GM12878 (cell line): ENCODE data around the gene STAT4. TPM values are rescaled to one million over a fixed set of nuclear protein-coding genes. Genes with fewer than 3 reads are reported as not detected.

ENCODE experiments used
- ATAC-seq: fragments of 200-7000 bp; cut with Tn5 transposase; 3 replicates; pipeline ENCODE4 v1.9.1; 2020; ENCODE audit warnings: mild to moderate bottlenecking, moderate library complexity
- BruUV-seq: library from RNA; stranded (reverse); fragments of 400-500 nt; replicated peaks from 2 replicates; lab custom pipeline; 2021; lab: Mats Ljungman, UMichigan
- CTCF ChIA-PET: fragments of 300-600 bp; sonication (Branson Sonifier 250); formaldehyde crosslinking; extraction: SDS; loops from one replicate; lab custom pipeline; 2021; ENCODE audit warnings: inconsistent platforms; lab: Yijun Ruan, JAX
- POLR2A ChIA-PET: fragments of 350-600 bp; formaldehyde crosslinking; extraction: SDS; loops from one replicate; lab custom pipeline; 2021; ENCODE audit warnings: inconsistent platforms; lab: Charles Lee
- RAD21 ChIA-PET: fragments of 300-600 bp; sonication (Branson Sonifier 250); formaldehyde crosslinking; loops from one replicate; lab custom pipeline; 2023; ENCODE audit warnings: antibody characterized with exemption; ENCODE audit not compliant: unreplicated experiment; lab: Charles Lee
- SMC1A ChIA-PET: fragments of 300-600 bp; sonication (Branson Sonifier 250); formaldehyde crosslinking; loops from one replicate; lab custom pipeline; 2023; ENCODE audit not compliant: unreplicated experiment, uncharacterized antibody; lab: Charles Lee
- DNase-seq: peaks from one replicate; pipeline ENCODE4 v3.0.0-alpha.2; 2011; ENCODE audit warnings: low read depth, low spot score
- FAIRE-seq: peaks from 3 replicates; lab custom pipeline; 2011; peaks lifted over from hg19 to GRCh38; lab: Jason Lieb, UNC
- H2AFZ ChIP-seq: 2 replicates; pipeline ENCODE4 v1.6.0; 2011; ENCODE audit warnings: low read depth, low read length, control low read depth; ENCODE audit not compliant: control insufficient read depth
- H3K27ac ChIP-seq: 2 replicates; pipeline ENCODE4 v1.5.1; 2011; ENCODE audit warnings: control low read depth; ENCODE audit not compliant: control insufficient read depth, insufficient read depth
- H3K27me3 ChIP-seq, 2 experiments: replicated peaks in 1 of 2; 2 replicates each; pipeline versions ENCODE4 v1.6.0 to v1.6.1; 2011; ENCODE audit warnings: low read length in 1 of 2; ENCODE audit not compliant: control insufficient read depth in 2 of 2, insufficient read depth in 2 of 2
- H3K36me3 ChIP-seq, 2 experiments: 2 replicates each; pipeline ENCODE4 v1.5.1; 2011; ENCODE audit warnings: low read length in 1 of 2; ENCODE audit not compliant: control insufficient read depth in 2 of 2, insufficient read depth in 2 of 2
- H3K4me1 ChIP-seq: 2 replicates; pipeline ENCODE4 v1.6.1; 2011; ENCODE audit warnings: mild to moderate bottlenecking, low read length, moderate library complexity, mixed read lengths; ENCODE audit not compliant: control insufficient read depth, insufficient read depth
- H3K4me2 ChIP-seq: 2 replicates; pipeline ENCODE4 v1.6.0; 2011; ENCODE audit warnings: control low read depth; ENCODE audit not compliant: control insufficient read depth, insufficient read depth
- H3K4me3 ChIP-seq: fragments of 200-600 bp; sonication (generic); 2 replicates; pipeline ENCODE4 v1.5.1; 2016
- H3K79me2 ChIP-seq: 2 replicates; pipeline ENCODE4 v1.6.0; 2011; ENCODE audit warnings: low read length; ENCODE audit not compliant: control insufficient read depth, insufficient read depth
- H3K9ac ChIP-seq: 2 replicates; pipeline ENCODE4 v1.8.0; 2011; ENCODE audit warnings: low read length, control low read depth, mixed read lengths; ENCODE audit not compliant: control insufficient read depth, insufficient read depth
- H3K9me3 ChIP-seq: replicated peaks from 3 replicates; pipeline ENCODE4 v1.5.1; 2011; ENCODE audit warnings: mild to moderate bottlenecking, low read length; ENCODE audit not compliant: control insufficient read depth, insufficient read depth
- H4K20me1 ChIP-seq: 2 replicates; pipeline ENCODE4 v1.6.0; 2011; ENCODE audit not compliant: control insufficient read depth, insufficient read depth
- NR2F1 ChIP-seq: fragments of 450-650 bp; conservative IDR thresholded peaks from 2 replicates; pipeline ENCODE4 v1.6.1; 2017; ENCODE audit warnings: mild to moderate bottlenecking
- ZNF384 ChIP-seq: IDR thresholded peaks from 2 replicates; pipeline ENCODE4 v1.6.1; 2012; ENCODE audit warnings: low read depth, mild to moderate bottlenecking, low read length, improper control_type of control experiment, borderline replicate concordance
- WGBS: methylation state at CpG from one replicate; pipeline ENCODE4 v1.1.6; 2016; ENCODE audit warnings: low lambda C conversion rate; ENCODE audit not compliant: insufficient replicate concordance, insufficient coverage; ENCODE audit errors: missing lambda C conversion rate; 5-methylcytosine and 5-hydroxymethylcytosine counted together
- in situ Hi-C: fragments of 300-500 bp; cut with MboI; formaldehyde crosslinking; loops from 9 replicates; pipeline ENCODE4 v1.14.3; 2018; ENCODE audit warnings: mixed read lengths
- intact Hi-C: fragments of 100-400 bp; cut with micrococcal nuclease; formaldehyde crosslinking; loops from one replicate; pipeline ENCODE4 v1.14.2; 2022; ENCODE audit not compliant: unreplicated experiment
- polyA plus RNA-seq, 11 experiments: library from polyadenylated mRNA; depleted of rRNA in 4 of 11; unstranded in 6 of 11; stranded (reverse) in 5 of 11; fragments of >200 nt; fragmentation: Nextera tagmentation in 4 of 11; fragmentation: Illumina TruSeq in 1 of 11; extraction: Ambion mirVana in 4 of 11; extraction: Trizol in 1 of 11; gene quantifications; 1 replicate in 1 of 11; 2 replicates in 10 of 11; pipeline versions ENCODE4 v1.2.1 to v1.2.3, GENCODE V29; 2011 to 2016; ENCODE audit warnings: inconsistent platforms in 2 of 11, missing spikeins in 2 of 11, low read depth in 1 of 11
- total RNA-seq, 4 experiments: library from RNA; depleted of rRNA in 3 of 4; stranded (reverse); fragments of >200 nt in 3 of 4; fragmentation: Illumina TruSeq in 1 of 4; extraction: Trizol in 1 of 4; gene quantifications; 2 replicates each; pipeline versions ENCODE4 v1.2.1 to v1.2.3, GENCODE V29; 2013 to 2021
- TF ChIP-seq, protein P1 (sequence below): fragments of 450-650 bp; IDR thresholded peaks from 2 replicates; pipeline ENCODE4 v1.6.1; 2017; ENCODE audit warnings: antibody characterized with exemption, mild to moderate bottlenecking, moderate library complexity
- TF ChIP-seq, protein P2 (sequence below): IDR thresholded peaks from 2 replicates; pipeline ENCODE4 v1.6.1; 2011; ENCODE audit warnings: low read depth, mild to moderate bottlenecking, low read length, moderate library complexity, borderline replicate concordance; ENCODE audit errors: extremely low read depth

STAT4 gene
- total and polyA plus RNA-seq, 10 of the 15 experiments (the other 5 are each of a cell fraction or from before 2014, with no cell fraction given) = 3.1 to 9.3 (median 7.1) TPM

GRCh38 chr2:191127235-191127634, 23.6 kb downstream of the STAT4 start:
- no TSS peak for BruUV-seq
- in situ Hi-C loops (no loop called here), intact Hi-C loops (loop anchor here (2.0 to 10.0 kb wide), 2 partner anchors 24 to 402 kb away; partner anchors contain the start of gene STAT4)
- ChIA-PET POLR2A (interaction anchor here (1.0 to 1.3 kb wide), 2 partner anchors 12 to 13 kb away, joined by 3 to 4 read pairs; no protein-coding TSS in a partner anchor), CTCF (interaction anchor here (1.5 to 3.2 kb wide), 3 partner anchors 28 to 75 kb away, joined by 3 to 11 read pairs (median 10); no protein-coding TSS in a partner anchor), RAD21 (interaction anchor here (1.7 to 2.8 kb wide), 3 partner anchors 13 to 75 kb away, joined by 5 to 11 read pairs (median 6); no protein-coding TSS in a partner anchor), SMC1A (interaction anchor here (0.7 to 3.4 kb wide), 5 partner anchors 13 to 91 kb away, joined by 3 to 19 read pairs (median 5); no protein-coding TSS in a partner anchor)
- H3K4me2 ChIP-seq = no peak overlapping the region
- H3K9ac ChIP-seq = no peak overlapping the region
- no peaks in the 10 kb centered on the region for H3K9me3 ChIP-seq
- ATAC-seq (no peak), FAIRE-seq (no peak), DNase-seq (no peak)
- no peaks in the 10 kb centered on the region for H3K4me1 ChIP-seq
- 62% methylated on average over 3 of the region's 3 CpGs for WGBS
- TF ChIP-seq, protein P1, sequence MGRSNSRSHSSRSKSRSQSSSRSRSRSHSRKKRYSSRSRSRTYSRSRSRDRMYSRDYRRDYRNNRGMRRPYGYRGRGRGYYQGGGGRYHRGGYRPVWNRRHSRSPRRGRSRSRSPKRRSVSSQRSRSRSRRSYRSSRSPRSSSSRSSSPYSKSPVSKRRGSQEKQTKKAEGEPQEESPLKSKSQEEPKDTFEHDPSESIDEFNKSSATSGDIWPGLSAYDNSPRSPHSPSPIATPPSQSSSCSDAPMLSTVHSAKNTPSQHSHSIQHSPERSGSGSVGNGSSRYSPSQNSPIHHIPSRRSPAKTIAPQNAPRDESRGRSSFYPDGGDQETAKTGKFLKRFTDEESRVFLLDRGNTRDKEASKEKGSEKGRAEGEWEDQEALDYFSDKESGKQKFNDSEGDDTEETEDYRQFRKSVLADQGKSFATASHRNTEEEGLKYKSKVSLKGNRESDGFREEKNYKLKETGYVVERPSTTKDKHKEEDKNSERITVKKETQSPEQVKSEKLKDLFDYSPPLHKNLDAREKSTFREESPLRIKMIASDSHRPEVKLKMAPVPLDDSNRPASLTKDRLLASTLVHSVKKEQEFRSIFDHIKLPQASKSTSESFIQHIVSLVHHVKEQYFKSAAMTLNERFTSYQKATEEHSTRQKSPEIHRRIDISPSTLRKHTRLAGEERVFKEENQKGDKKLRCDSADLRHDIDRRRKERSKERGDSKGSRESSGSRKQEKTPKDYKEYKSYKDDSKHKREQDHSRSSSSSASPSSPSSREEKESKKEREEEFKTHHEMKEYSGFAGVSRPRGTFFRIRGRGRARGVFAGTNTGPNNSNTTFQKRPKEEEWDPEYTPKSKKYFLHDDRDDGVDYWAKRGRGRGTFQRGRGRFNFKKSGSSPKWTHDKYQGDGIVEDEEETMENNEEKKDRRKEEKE = no peak
- TF ChIP-seq, protein P2, sequence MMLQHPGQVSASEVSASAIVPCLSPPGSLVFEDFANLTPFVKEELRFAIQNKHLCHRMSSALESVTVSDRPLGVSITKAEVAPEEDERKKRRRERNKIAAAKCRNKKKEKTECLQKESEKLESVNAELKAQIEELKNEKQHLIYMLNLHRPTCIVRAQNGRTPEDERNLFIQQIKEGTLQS = no peak
- TF ChIP-seq NR2F1 (no peak), ZNF384 (no peak)
- H3K27me3 ChIP-seq = no peaks in the 10 kb centered on the region
- H2AFZ ChIP-seq = no peak overlapping the region
- no peak overlapping the region for H3K4me3 ChIP-seq
- no peaks in the 10 kb centered on the region for H3K79me2 ChIP-seq
- no peaks in the 10 kb centered on the region for H3K36me3 ChIP-seq
- H4K20me1 ChIP-seq = no peaks in the 10 kb centered on the region
- H3K27ac ChIP-seq = no peak overlapping the region
